ENCODE measurements around the gene IL17B. TPM values are rescaled to one million over a fixed set of nuclear protein-coding genes. Genes with fewer than 3 reads are reported as not detected.
A peak's percentile ranks its signal among the peaks of the same experiment; 100 is the strongest.

The IL17B gene
- total RNA-seq, 3 donors from 2014 or later, result 0.64 to 5.6 (median 5.4) TPM

- Histone ChIP-seq H3K9me3 (no peaks in the 10 kb centered on the region), H3K27me3 (no peaks in the 10 kb centered on the region), H3K27ac (peak overlapping the region; percentile 72 to 92), H3K4me1 (peaks cover 0 to 26% of the 10 kb centered on the region in 2 donors), H3K4me3 (peak overlapping the region in 1 of 3 donors; percentile 6), H3K36me3 (no peaks in the 10 kb centered on the region)
- TF ChIP-seq POLR2A (IDR thresholded peaks at IDR 0.05) (no peak), POLR2AphosphoS5 (IDR thresholded peaks at IDR 0.05) (no peak), CTCF (IDR thresholded peaks at IDR 0.05) (no peak)
- no peak for DNase-seq (ENCODE audit: low spot score in 2 of 2)
- intact Hi-C loops (cut with DNase I; ENCODE audit: low total_unique reads), result loop anchor here (10.0 kb wide), 1 partner anchor 47 kb away; the partner anchor contains the start of gene IL17B
These were observed 42.7 kb upstream of the IL17B start for GRCh38 chr5:149421834-149422233.

GRCh38 chr5:149421372-149421685 is 42.2 kb upstream of the IL17B start:
- H3K4me1 ChIP-seq, result peaks cover 0 to 26% of the 10 kb centered on the region in 2 donors
- no peak overlapping the region for H3K4me3 ChIP-seq
- TF ChIP-seq POLR2AphosphoS5 (IDR thresholded peaks at IDR 0.05) (no peak), POLR2A (IDR thresholded peaks at IDR 0.05) (no peak), CTCF (IDR thresholded peaks at IDR 0.05) (no peak)
- no peaks in the 10 kb centered on the region for H3K36me3 ChIP-seq
- H3K9me3 ChIP-seq, result no peaks in the 10 kb centered on the region
- H3K27me3 ChIP-seq, result no peaks in the 10 kb centered on the region
- H3K27ac ChIP-seq, result peak overlapping the region; percentile 72 to 92
- intact Hi-C loops (cut with DNase I; ENCODE audit: low total_unique reads), result loop anchor here (10.0 kb wide), 1 partner anchor 47 kb away; the partner anchor contains the start of gene IL17B
- no peak for DNase-seq (ENCODE audit: low spot score in 2 of 2)

- no peak for DNase-seq (ENCODE audit: low spot score in 2 of 2)
- Histone ChIP-seq H3K4me3 (peak overlapping the region in 1 of 3 donors; percentile 22), H3K27ac (peak overlapping the region; percentile 72 to 92), H3K27me3 (no peaks in the 10 kb centered on the region), H3K36me3 (no peaks in the 10 kb centered on the region), H3K4me1 (peaks cover 0 to 26% of the 10 kb centered on the region in 2 donors), H3K9me3 (no peaks in the 10 kb centered on the region)
- TF ChIP-seq POLR2A (IDR thresholded peaks at IDR 0.05) (no peak), POLR2AphosphoS5 (IDR thresholded peaks at IDR 0.05) (peak; percentile 68 to 93 (median 89)), CTCF (IDR thresholded peaks at IDR 0.05) (no peak)
- intact Hi-C loops (cut with DNase I; ENCODE audit: low total_unique reads), result loop anchor here (10.0 kb wide), 1 partner anchor 46 kb away; the partner anchor contains the start of gene IL17B
These were observed 41.7 kb upstream of the IL17B start for GRCh38 chr5:149420545-149421371.

- Histone ChIP-seq H3K9me3 (no peaks in the 10 kb centered on the region), H3K27ac (peak overlapping the region; percentile 72 to 92), H3K4me1 (peaks cover 0 to 26% of the 10 kb centered on the region in 2 donors), H3K4me3 (peak overlapping the region in 1 of 3 donors; percentile 22), H3K27me3 (no peaks in the 10 kb centered on the region), H3K36me3 (no peaks in the 10 kb centered on the region)
- no peak for DNase-seq (ENCODE audit: low spot score in 2 of 2)
- intact Hi-C loops (cut with DNase I; ENCODE audit: low total_unique reads), result loop anchor here (10.0 kb wide), 1 partner anchor 45 kb away; the partner anchor contains the start of gene IL17B
- TF ChIP-seq CTCF (IDR thresholded peaks at IDR 0.05) (no peak), POLR2A (IDR thresholded peaks at IDR 0.05) (no peak), POLR2AphosphoS5 (IDR thresholded peaks at IDR 0.05) (peak in 1 of 3 donors; percentile 21)
These were observed 40.9 kb upstream of the IL17B start for GRCh38 chr5:149419859-149420544.

- Histone ChIP-seq H3K9me3 (no peaks in the 10 kb centered on the region), H3K36me3 (no peaks in the 10 kb centered on the region), H3K27ac (peak overlapping the region; percentile 72 to 92), H3K27me3 (no peaks in the 10 kb centered on the region), H3K4me1 (peaks cover 0 to 30% of the 10 kb centered on the region in 2 donors), H3K4me3 (peak overlapping the region in 1 of 3 donors; percentile 22)
- no peak for DNase-seq (ENCODE audit: low spot score in 2 of 2)
- TF ChIP-seq POLR2AphosphoS5 (IDR thresholded peaks at IDR 0.05) (peak in 1 of 3 donors; percentile 9), CTCF (IDR thresholded peaks at IDR 0.05) (no peak), POLR2A (IDR thresholded peaks at IDR 0.05) (no peak)
- intact Hi-C loops (cut with DNase I; ENCODE audit: low total_unique reads), result no loop called here
These were observed 40.4 kb upstream of the IL17B start for GRCh38 chr5:149419532-149419858.

Measured in breast epithelium (tissue), 4 donors.